Uterus (tissue), 4 donors: ENCODE measurements around the gene PTPRM. TPM values are rescaled to one million over a fixed set of nuclear protein-coding genes. Genes with fewer than 3 reads are reported as not detected.

Experiments
- DNase-seq, 2 donors: peaks; one replicate each; pipeline ENCODE4 v3.0.0-alpha.2; 2019 to 2020
- H3K27ac ChIP-seq, 2 donors: fragments of 200-600 bp; sonication (generic); 1 replicate in 1 of 2; 2 replicates in 1 of 2; pipeline ENCODE4 v1.5.1; 2016 to 2018
- H3K27me3 ChIP-seq, 2 donors: fragments of 200-600 bp; sonication (generic); one replicate each; pipeline ENCODE4 v1.5.1; 2018 to 2019; ENCODE audit warnings: control low read depth in 1 of 2
- H3K36me3 ChIP-seq, 2 donors: fragments of 200-600 bp; sonication (generic); one replicate each; pipeline ENCODE4 v1.5.1; 2019; ENCODE audit warnings: control low read depth in 1 of 2
- H3K4me1 ChIP-seq, 2 donors: fragments of 200-600 bp; sonication (generic); one replicate each; pipeline ENCODE4 v1.5.1; 2018 to 2019; ENCODE audit warnings: control low read depth in 1 of 2
- H3K4me3 ChIP-seq, 2 donors: fragments of 200-600 bp; sonication (generic); 1 replicate in 1 of 2; 2 replicates in 1 of 2; pipeline ENCODE4 v1.5.1; 2018 to 2019; ENCODE audit warnings: mild to moderate bottlenecking in 1 of 2
- H3K9me3 ChIP-seq, 2 donors: fragments of 200-600 bp; sonication (generic); one replicate each; pipeline ENCODE4 v1.5.1; 2019; ENCODE audit warnings: control low read depth in 1 of 2
- CTCF ChIP-seq, 4 experiments: fragments of 200-600 bp in 2 of 4; fragments of 450-650 bp in 2 of 4; sonication (generic) in 2 of 4; IDR thresholded peaks; one replicate each; pipeline ENCODE4 v1.5.1; 2016 to 2019; ENCODE audit warnings: antibody characterized with exemption in 4 of 4, mild to moderate bottlenecking in 2 of 4, moderate library complexity in 1 of 4
- POLR2A ChIP-seq, 2 donors: fragments of 450-650 bp; IDR thresholded peaks; one replicate each; pipeline ENCODE4 v1.6.1; 2016; ENCODE audit warnings: antibody characterized with exemption in 2 of 2, mild to moderate bottlenecking in 1 of 2, moderate library complexity in 1 of 2
- intact Hi-C: fragments of 100-400 bp; cut with DNase I; formaldehyde crosslinking; loops from one replicate; pipeline ENCODE4 v1.15.1; 2023; ENCODE audit warnings: low total_unique reads
- total RNA-seq, 4 donors: library from RNA; depleted of rRNA in 3 of 4; stranded (reverse); fragments of >200 nt in 3 of 4; gene quantifications; one replicate each; pipeline versions ENCODE4 v1.1.0 to v1.2.4, GENCODE V29; 2014 to 2023
- donor health status: DM: yes; HTN: yes; CAD: no.

The PTPRM gene
- total RNA-seq, 4 donors from 2014 or later = 62.0 to 127 (median 85.7) TPM

DNA sequence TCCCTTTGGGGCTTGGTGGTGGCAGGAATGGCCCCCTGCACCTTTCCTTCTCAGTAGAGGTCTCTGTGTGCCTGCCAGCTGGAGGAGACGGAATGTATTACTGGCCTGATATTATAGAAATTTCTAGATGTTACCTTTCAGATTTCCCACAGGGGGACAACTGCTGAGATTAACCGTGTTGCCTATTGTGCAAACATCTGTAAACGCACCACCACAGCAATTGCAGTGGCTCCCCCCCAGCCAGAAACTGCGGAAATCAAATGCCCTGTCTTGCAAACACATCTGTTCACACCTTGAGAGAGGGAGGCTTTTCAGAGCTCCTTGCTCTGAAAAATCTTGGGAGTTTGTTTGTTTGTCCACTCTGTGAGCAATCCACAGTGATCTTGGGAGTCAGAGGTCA is 772.1 kb downstream of the PTPRM start:
- H3K4me3 ChIP-seq = no peak overlapping the region
- no peak overlapping the region for H3K27ac ChIP-seq
- intact Hi-C loops = no loop called here
- no peak for DNase-seq
- H3K4me1 ChIP-seq = no peaks in the 10 kb centered on the region
- TF ChIP-seq CTCF (IDR thresholded peaks at IDR 0.05) (no peak), POLR2A (IDR thresholded peaks at IDR 0.05) (no peak)
- no peaks in the 10 kb centered on the region for H3K9me3 ChIP-seq
- no peaks in the 10 kb centered on the region for H3K27me3 ChIP-seq
- no peaks in the 10 kb centered on the region for H3K36me3 ChIP-seq

DNA sequence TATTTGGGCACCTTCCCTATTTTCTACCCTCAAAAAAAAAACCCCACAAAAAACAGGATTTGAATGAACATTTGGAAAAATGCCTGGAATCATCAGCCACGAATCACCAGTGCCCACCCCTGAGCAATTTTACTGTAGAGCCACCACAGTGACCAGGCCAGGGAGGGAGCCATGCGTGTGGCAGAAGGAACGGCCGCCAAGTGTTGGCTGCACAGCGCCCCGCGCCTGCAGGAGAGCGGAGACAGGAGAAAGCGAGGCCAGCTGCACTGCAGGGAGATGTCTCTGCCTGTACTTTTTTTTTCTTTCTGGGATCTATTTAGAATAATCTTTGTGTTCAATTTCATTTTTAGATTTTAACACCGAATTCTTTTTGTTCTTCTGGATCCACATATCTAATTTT is 772.8 kb downstream of the PTPRM start:
- TF ChIP-seq CTCF (IDR thresholded peaks at IDR 0.05) (no peak), POLR2A (IDR thresholded peaks at IDR 0.05) (no peak)
- DNase-seq = no peak
- no peaks in the 10 kb centered on the region for H3K9me3 ChIP-seq
- no peaks in the 10 kb centered on the region for H3K27me3 ChIP-seq
- no peaks in the 10 kb centered on the region for H3K36me3 ChIP-seq
- intact Hi-C loops = no loop called here
- H3K4me1 ChIP-seq = no peaks in the 10 kb centered on the region
- H3K4me3 ChIP-seq = no peak overlapping the region
- no peak overlapping the region for H3K27ac ChIP-seq

DNA sequence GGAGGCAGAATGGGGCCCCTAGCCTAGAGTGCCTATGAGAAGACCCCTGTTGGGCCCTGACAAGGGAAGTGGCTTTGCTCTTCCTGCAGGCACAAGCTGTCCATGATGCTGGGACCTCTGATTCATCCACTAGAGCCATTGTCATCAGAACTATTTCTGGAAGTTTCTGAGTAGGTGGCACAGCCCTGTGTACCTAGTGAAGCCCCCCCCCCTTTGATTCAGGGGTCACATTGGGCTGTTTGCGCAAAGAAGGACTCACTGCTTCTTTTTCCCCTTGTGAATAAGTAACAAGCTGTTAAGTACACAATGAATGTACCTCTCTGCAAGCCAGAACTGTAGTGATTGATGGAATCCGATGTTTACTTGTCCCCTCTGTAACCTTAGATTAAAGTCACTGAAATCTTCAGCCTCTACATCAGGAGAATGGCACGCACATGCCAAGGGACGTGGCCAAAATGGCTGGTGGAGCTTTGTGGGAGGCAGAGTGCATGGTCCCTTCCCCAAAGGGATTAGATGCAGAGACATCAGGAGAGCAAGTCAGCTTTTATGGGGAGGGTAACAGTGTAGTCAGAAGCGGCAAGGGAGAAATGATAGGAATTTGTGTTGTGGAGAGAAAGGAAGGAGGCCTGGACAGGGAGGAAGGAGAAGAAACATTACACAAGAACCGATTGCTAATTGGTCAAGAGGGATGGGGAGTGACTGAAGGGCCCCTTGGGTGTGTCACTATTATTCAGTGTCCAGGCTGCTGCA is 774.5 kb downstream of the PTPRM start:
- Histone ChIP-seq H3K4me3 (no peak overlapping the region), H3K9me3 (no peaks in the 10 kb centered on the region), H3K4me1 (no peaks in the 10 kb centered on the region), H3K36me3 (no peaks in the 10 kb centered on the region), H3K27ac (no peak overlapping the region), H3K27me3 (no peaks in the 10 kb centered on the region)
- no peak for DNase-seq
- TF ChIP-seq POLR2A (IDR thresholded peaks at IDR 0.05) (no peak), CTCF (IDR thresholded peaks at IDR 0.05) (no peak)
- intact Hi-C loops = no loop called here

DNA sequence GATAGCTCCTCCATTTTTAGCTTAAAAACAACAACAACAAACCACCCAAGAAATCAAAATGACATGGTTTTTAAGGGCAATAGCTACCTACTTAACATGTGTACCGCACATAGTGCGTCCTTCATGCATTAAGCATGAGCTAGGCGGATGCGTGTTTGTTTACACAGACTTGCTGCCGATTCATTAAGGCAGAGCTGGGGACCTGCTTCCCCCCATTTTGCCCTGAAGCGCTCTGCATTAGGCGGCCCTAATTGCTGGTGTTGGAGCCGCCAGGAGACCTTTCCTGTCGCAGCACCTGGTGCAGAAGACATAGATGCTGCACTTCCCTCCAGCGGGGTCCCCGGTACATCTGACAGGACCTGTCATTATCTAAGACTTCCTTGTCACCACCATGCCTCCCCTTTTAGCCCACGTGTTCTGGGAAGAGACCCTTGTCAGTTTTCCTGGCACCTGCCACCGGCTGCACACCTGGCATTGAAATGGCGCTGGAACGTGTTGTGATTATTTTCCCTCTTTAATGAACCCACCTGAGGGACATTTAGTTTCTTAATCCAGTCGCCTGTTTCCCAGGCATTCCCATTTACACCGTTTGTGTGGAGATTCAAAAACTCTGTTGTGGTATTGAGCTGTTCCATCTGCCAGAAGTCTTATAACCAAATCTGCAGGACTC is 781.1 kb downstream of the PTPRM start:
- DNase-seq = no peak
- intact Hi-C loops = no loop called here
- H3K4me1 ChIP-seq = no peaks in the 10 kb centered on the region
- no peaks in the 10 kb centered on the region for H3K36me3 ChIP-seq
- H3K4me3 ChIP-seq = no peak overlapping the region
- TF ChIP-seq CTCF (IDR thresholded peaks at IDR 0.05) (no peak), POLR2A (IDR thresholded peaks at IDR 0.05) (no peak)
- H3K27me3 ChIP-seq = no peaks in the 10 kb centered on the region
- no peaks in the 10 kb centered on the region for H3K9me3 ChIP-seq
- H3K27ac ChIP-seq = no peak overlapping the region

DNA sequence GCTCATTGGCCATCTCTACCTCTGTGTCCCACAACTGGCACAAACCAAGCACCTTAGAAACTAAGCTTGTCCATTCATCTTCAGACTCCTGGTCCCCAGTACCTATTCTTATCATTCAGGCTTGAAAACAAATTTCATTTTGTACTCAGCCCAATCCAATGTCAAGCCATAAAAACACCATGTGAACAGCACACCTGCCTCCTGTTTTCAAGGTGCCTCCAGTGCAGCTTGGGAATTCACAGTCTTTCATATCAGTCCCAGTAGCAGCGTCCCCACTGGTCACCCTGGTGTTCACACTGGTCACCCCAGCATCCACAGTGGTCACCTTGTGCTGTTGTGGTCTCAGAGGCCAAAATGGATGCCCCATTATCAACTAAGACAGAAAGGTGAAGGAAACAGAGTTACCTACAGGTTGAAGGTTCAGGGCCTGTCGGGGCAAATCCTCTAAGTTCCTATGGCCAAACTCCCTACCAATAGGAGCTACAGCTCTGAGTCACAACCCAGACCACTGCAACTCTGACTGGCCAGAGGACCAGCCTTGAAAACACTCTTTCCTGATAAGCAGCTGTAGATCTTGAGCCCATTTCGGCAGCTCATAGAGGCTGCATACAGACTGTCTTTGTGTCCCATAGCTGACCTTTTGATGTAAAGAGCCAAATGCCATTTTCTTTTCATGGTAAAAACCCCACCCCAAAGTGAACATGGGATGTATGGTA is 782.6 kb downstream of the PTPRM start:
- intact Hi-C loops = no loop called here
- Histone ChIP-seq H3K36me3 (no peaks in the 10 kb centered on the region), H3K4me1 (no peaks in the 10 kb centered on the region), H3K27me3 (no peaks in the 10 kb centered on the region), H3K9me3 (no peaks in the 10 kb centered on the region), H3K27ac (no peak overlapping the region), H3K4me3 (no peak overlapping the region)
- no peak for TF ChIP-seq CTCF (IDR thresholded peaks at IDR 0.05)
- DNase-seq = no peak
